ENCODE data around the gene SH3TC1.

DNA sequence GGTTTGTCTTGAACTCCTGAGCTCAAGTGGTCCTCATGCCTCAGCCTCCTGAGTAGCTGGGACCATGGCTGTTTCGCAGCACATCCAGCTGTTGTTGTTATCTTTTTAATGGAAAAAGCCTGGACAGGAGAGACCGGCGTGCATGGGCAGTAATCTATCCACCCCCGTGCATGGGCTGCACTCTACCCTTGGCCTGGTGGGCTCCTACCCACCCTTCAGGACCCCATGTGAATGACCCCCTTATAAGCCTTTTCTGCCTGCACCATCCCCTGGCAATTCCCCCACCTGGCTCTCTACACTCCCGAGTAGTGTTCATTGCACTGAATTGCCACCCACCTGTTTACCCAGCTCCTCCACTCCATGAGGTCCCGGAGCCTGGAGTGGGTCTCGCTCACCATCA, 51.5 kb downstream of the SH3TC1 start:
- TF ChIP-seq, protein P1, sequence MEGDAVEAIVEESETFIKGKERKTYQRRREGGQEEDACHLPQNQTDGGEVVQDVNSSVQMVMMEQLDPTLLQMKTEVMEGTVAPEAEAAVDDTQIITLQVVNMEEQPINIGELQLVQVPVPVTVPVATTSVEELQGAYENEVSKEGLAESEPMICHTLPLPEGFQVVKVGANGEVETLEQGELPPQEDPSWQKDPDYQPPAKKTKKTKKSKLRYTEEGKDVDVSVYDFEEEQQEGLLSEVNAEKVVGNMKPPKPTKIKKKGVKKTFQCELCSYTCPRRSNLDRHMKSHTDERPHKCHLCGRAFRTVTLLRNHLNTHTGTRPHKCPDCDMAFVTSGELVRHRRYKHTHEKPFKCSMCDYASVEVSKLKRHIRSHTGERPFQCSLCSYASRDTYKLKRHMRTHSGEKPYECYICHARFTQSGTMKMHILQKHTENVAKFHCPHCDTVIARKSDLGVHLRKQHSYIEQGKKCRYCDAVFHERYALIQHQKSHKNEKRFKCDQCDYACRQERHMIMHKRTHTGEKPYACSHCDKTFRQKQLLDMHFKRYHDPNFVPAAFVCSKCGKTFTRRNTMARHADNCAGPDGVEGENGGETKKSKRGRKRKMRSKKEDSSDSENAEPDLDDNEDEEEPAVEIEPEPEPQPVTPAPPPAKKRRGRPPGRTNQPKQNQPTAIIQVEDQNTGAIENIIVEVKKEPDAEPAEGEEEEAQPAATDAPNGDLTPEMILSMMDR (conservative IDR thresholded peaks at IDR 0.05) = no peak
- no peak for TF ChIP-seq ZFX (IDR thresholded peaks at IDR 0.05)

All from C4-2B (cell line).